ENCODE results near the gene MYO1H.
A peak's percentile ranks its signal among the peaks of the same experiment; 100 is the strongest.
"Not testable (repeated sequence)": the region's sequence is repeated elsewhere in the genome, so short reads cannot be mapped to it uniquely, and the experiment has no call there.

MYO1H gene

GRCh38 chr12:109473006-109473405, 125.3 kb downstream of the MYO1H start:
- no peak for DNase-seq (ENCODE audit: low read depth, low spot score)

- DNase-seq (ENCODE audit: low read depth, low spot score) = not testable (repeated sequence)
These were observed 126.0 kb downstream of the MYO1H start for GRCh38 chr12:109473526-109474270.

- no peak for DNase-seq (ENCODE audit: low read depth, low spot score)
These were observed 127.4 kb downstream of the MYO1H start for GRCh38 chr12:109475121-109475520.

GRCh38 chr12:109475993-109476806, 128.5 kb downstream of the MYO1H start:
- DNase-seq (ENCODE audit: low read depth, low spot score) = no peak

- DNase-seq (ENCODE audit: low read depth, low spot score) = no peak
These were observed 129.1 kb downstream of the MYO1H start for GRCh38 chr12:109476807-109477184.

- peak; percentile 67 for DNase-seq (ENCODE audit: low read depth, low spot score)
These were observed 129.7 kb downstream of the MYO1H start, which contains the start of the genes KCTD10 and UBE3B for GRCh38 chr12:109477185-109477962. Gene KCTD10, minus strand, starts transcription at chr12:109477300. Its CDS starts 38 bp downstream, at chr12:109477262. Gene UBE3B, plus strand, starts transcription at chr12:109477634. Its CDS starts 5,918 bp downstream, at chr12:109483552.

- DNase-seq (ENCODE audit: low read depth, low spot score) = no peak
These were observed 130.2 kb downstream of the MYO1H start for GRCh38 chr12:109477963-109478315.

- no peak for DNase-seq (ENCODE audit: low read depth, low spot score)
These were observed 132.1 kb downstream of the MYO1H start for GRCh38 chr12:109479761-109480160.

- DNase-seq (ENCODE audit: low read depth, low spot score) = no peak
These were observed 132.7 kb downstream of the MYO1H start for GRCh38 chr12:109480356-109480755.

GRCh38 chr12:109481863-109482262, 134.2 kb downstream of the MYO1H start:
- no peak for DNase-seq (ENCODE audit: low read depth, low spot score)

GRCh38 chr12:109482491-109482890, 134.8 kb downstream of the MYO1H start:
- no peak for DNase-seq (ENCODE audit: low read depth, low spot score)

- no peak for DNase-seq (ENCODE audit: low read depth, low spot score)
These were observed 135.2 kb downstream of the MYO1H start for GRCh38 chr12:109482894-109483293.

- no peak for DNase-seq (ENCODE audit: low read depth, low spot score)
These were observed 135.6 kb downstream of the MYO1H start for GRCh38 chr12:109483346-109483745.

- DNase-seq (ENCODE audit: low read depth, low spot score) = no peak
These were observed 137.5 kb downstream of the MYO1H start for GRCh38 chr12:109485201-109485600.

GRCh38 chr12:109487181-109488050, 139.7 kb downstream of the MYO1H start:
- DNase-seq (ENCODE audit: low read depth, low spot score) = no peak

GRCh38 chr12:109488051-109488665, 140.5 kb downstream of the MYO1H start:
- no peak for DNase-seq (ENCODE audit: low read depth, low spot score)

- DNase-seq (ENCODE audit: low read depth, low spot score) = no peak
These were observed 141.6 kb downstream of the MYO1H start for GRCh38 chr12:109489016-109489954.

- no peak for DNase-seq (ENCODE audit: low read depth, low spot score)
These were observed 142.4 kb downstream of the MYO1H start for GRCh38 chr12:109489955-109490565.

GRCh38 chr12:109491671-109492070, 144.0 kb downstream of the MYO1H start:
- no peak for DNase-seq (ENCODE audit: low read depth, low spot score)

Data from activated CD4-positive, CD25-positive, alpha-beta regulatory T cell treated with anti-CD3 and anti-CD28 coated beads, Interleukin-2, amount 50 U/mL, for 16 hours (primary cell).